Esophagus squamous epithelium (tissue), 5 donors: ENCODE measurements around the gene RBFOX2. TPM values are rescaled to one million over a fixed set of nuclear protein-coding genes. Genes with fewer than 3 reads are reported as not detected.
A peak's percentile ranks its signal among the peaks of the same experiment; 100 is the strongest.

Source experiments
- DNase-seq: peaks from one replicate; lab custom pipeline; 2025; lab: John Stamatoyannopoulos, UW
- H3K27ac ChIP-seq, 4 donors: fragments of 200-600 bp; sonication (generic); one replicate each; pipeline ENCODE4 v1.5.1; 2016 to 2019; ENCODE audit warnings: mild to moderate bottlenecking in 1 of 4
- H3K27me3 ChIP-seq, 4 donors: fragments of 200-600 bp; sonication (generic); 1 replicate in 3 of 4; 2 replicates in 1 of 4; pipeline versions ENCODE4 v1.5.1 to v1.6.0; 2017 to 2021; ENCODE audit warnings: antibody characterized with exemption in 1 of 4
- H3K36me3 ChIP-seq, 3 donors: fragments of 200-600 bp; sonication (generic); one replicate each; pipeline ENCODE4 v1.5.1; 2016 to 2019
- H3K4me1 ChIP-seq, 3 donors: fragments of 200-600 bp; sonication (generic); one replicate each; pipeline ENCODE4 v1.5.1; 2017 to 2019
- H3K4me3 ChIP-seq, 4 donors: fragments of 200-600 bp; sonication (generic); 1 replicate in 3 of 4; 2 replicates in 1 of 4; pipeline ENCODE4 v1.5.1; 2016 to 2019; ENCODE audit warnings: mild to moderate bottlenecking in 2 of 4, moderate library complexity in 1 of 4
- H3K9me3 ChIP-seq, 3 donors: fragments of 200-600 bp; sonication (generic); one replicate each; pipeline ENCODE4 v1.5.1; 2016 to 2019
- CTCF ChIP-seq, 6 experiments: fragments of 450-650 bp in 4 of 6; fragments of 200-600 bp in 2 of 6; sonication (generic) in 2 of 6; IDR thresholded peaks; one replicate each; pipeline ENCODE4 v1.5.1; 2016 to 2019; ENCODE audit warnings: antibody characterized with exemption in 6 of 6, mild to moderate bottlenecking in 4 of 6, moderate library complexity in 4 of 6
- POLR2A ChIP-seq, 4 donors: fragments of 450-650 bp; IDR thresholded peaks; one replicate each; pipeline ENCODE4 v1.6.1; 2017; ENCODE audit warnings: antibody characterized with exemption in 4 of 4, mild to moderate bottlenecking in 4 of 4, moderate library complexity in 3 of 4
- WGBS, 2 donors: methylation state at CpG; one replicate each; pipeline ENCODE4 v1.1.5; 2018; 5-methylcytosine and 5-hydroxymethylcytosine counted together
- intact Hi-C: fragments of 100-400 bp; cut with DNase I; formaldehyde crosslinking; loops from one replicate; pipeline ENCODE4 v1.15.0; 2022
- total RNA-seq, 4 donors: library from RNA; depleted of rRNA; stranded (reverse); fragments of >200 nt; gene quantifications; one replicate each; pipeline ENCODE4 v1.1.0, GENCODE V29; 2016
- donor health status: DM: yes; HTN: yes; CAD: no.

RBFOX2 gene
- total RNA-seq, 4 donors from 2014 or later = 33.3 to 69.6 (median 46.3) TPM

- no peak overlapping the region for H3K4me3 ChIP-seq
- H3K27ac ChIP-seq = peak overlapping the region in 1 of 4 donors; percentile 44
- H3K27me3 ChIP-seq = no peaks in the 10 kb centered on the region
- H3K36me3 ChIP-seq = no peaks in the 10 kb centered on the region
- DNase-seq = no peak
- peaks cover 14 to 81% (median 36%) of the 10 kb centered on the region in 3 donors for H3K4me1 ChIP-seq
- TF ChIP-seq CTCF (IDR thresholded peaks at IDR 0.05) = no peak
- TF ChIP-seq POLR2A (IDR thresholded peaks at IDR 0.05) = no peak
- no peaks in the 10 kb centered on the region for H3K9me3 ChIP-seq
- intact Hi-C loops = no loop called here
Observed at GRCh38 chr22:35899736-35900135, 128.9 kb downstream of the RBFOX2 start.

DNA sequence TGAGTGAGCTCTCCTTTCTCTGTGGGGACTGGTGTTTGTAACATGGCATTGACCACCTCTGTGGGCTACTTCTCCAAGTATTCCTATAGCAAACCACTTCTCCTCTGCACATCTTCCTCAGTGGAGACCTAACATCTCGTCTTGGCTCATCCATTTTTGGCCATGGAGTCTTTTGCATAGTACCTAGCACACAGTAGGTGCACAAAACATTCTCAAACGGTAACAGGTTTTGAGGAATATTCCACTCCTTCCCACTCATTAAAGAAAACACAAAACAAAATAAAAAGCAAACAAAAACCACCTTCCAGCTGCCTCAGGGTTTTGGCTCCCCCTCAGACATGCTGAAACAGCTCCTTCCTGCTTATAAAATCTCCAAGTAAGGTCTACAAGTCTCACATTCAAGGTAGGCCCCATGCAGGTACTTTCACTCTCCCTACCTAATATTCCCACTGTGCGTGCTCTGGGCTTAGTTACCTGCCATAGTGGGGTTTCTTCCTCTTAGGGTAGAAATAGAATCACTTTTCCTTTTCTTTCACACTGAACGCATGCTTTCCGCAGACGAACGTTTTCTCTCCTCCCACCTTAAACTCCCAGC lies 132.4 kb downstream of the RBFOX2 start:
- Histone ChIP-seq H3K4me3 (peak overlapping the region in 3 of 4 donors; percentile 8 to 32 (median 12)), H3K9me3 (no peaks in the 10 kb centered on the region), H3K27me3 (no peaks in the 10 kb centered on the region), H3K27ac (peak overlapping the region; percentile 78 to 90 (median 89)), H3K4me1 (peaks cover 26 to 81% (median 58%) of the 10 kb centered on the region in 3 donors), H3K36me3 (no peaks in the 10 kb centered on the region)
- intact Hi-C loops = no loop called here
- DNase-seq = no peak
- 38 to 39% methylated on average over 7 of the region's 7 CpGs for WGBS, 2 donors
- no peak for TF ChIP-seq CTCF (IDR thresholded peaks at IDR 0.05)
- no peak for TF ChIP-seq POLR2A (IDR thresholded peaks at IDR 0.05)

DNA sequence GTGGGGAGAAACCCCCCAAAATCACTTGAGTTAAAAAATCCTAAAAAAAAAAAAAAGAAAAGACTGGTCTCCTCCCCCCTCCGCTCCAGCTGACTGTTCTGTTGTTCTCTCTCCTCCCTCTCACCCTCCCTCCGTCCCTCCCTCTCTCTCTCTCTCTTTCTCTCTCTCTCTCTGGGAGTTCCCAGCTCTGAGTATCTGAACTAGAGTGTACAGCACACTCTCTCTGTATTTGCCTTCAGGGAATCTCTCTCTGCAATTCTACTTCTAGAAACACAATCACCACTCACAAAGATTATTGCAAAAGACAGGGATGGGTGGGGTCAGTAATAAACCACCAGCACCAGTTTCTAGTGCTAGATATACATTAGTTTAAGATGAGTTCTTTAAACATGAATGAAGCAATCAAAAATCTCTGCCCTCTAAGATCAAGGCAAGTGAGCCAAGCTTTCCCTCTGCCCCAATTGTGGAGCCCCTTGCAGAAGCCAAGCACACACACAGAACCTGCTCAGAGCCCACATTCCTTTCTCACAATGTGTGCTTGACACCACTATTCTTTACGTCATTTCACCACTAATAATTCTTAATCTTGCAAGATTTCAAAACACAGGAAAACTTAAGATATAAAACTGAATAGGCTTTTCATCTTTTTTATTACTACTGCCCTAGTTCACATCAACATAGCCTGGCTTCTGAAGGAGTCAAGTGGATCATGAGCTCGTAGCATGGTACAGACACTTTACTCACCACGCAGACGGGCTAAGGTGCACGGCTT lies 133.5 kb downstream of the RBFOX2 start:
- Histone ChIP-seq H3K4me3 (peak overlapping the region; percentile 12 to 56 (median 42)), H3K36me3 (no peaks in the 10 kb centered on the region), H3K4me1 (peaks cover 26 to 76% (median 48%) of the 10 kb centered on the region in 3 donors), H3K27ac (peak overlapping the region; percentile 78 to 90 (median 89)), H3K27me3 (no peaks in the 10 kb centered on the region), H3K9me3 (no peaks in the 10 kb centered on the region)
- TF ChIP-seq POLR2A (IDR thresholded peaks at IDR 0.05) (no peak), CTCF (IDR thresholded peaks at IDR 0.05) (no peak)
- no peak for DNase-seq
- WGBS, 2 donors = 23 to 41% methylated on average over 7 of the region's 7 CpGs
- intact Hi-C loops = no loop called here

DNA sequence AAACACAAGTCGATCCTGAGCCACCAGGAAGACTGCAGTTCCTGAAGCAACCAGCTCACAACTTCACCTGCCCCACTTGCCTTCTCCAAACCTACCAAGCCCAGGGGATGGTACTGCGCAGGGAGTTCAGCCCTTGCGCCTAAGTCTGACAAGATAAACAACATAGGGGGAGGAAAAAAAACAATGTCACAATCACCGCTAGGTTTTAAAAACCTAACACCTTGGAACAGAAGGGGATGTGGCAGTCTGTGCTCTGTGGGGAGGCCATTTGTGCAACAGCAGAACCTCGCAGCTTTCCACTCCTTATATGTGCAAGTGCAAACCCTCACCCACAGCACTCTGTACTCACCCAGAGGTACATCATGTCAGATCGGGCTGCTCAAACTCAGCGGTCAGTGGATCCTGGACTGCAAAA lies 134.2 kb downstream of the RBFOX2 start:
- DNase-seq = no peak
- TF ChIP-seq CTCF (IDR thresholded peaks at IDR 0.05) (peak in 4 of 6 experiments; percentile 12 to 52 (median 32)), POLR2A (IDR thresholded peaks at IDR 0.05) (no peak)
- intact Hi-C loops = no loop called here
- H3K4me1 ChIP-seq = peaks cover 26 to 70% (median 44%) of the 10 kb centered on the region in 3 donors
- H3K4me3 ChIP-seq = peak overlapping the region; percentile 12 to 56 (median 42)
- peak overlapping the region; percentile 78 to 90 (median 89) for H3K27ac ChIP-seq
- no peaks in the 10 kb centered on the region for H3K9me3 ChIP-seq
- H3K36me3 ChIP-seq = no peaks in the 10 kb centered on the region
- 32 to 61% methylated on average over 7 of the region's 7 CpGs for WGBS, 2 donors
- H3K27me3 ChIP-seq = no peaks in the 10 kb centered on the region

- no peaks in the 10 kb centered on the region for H3K27me3 ChIP-seq
- intact Hi-C loops = no loop called here
- peak overlapping the region; percentile 78 to 90 (median 89) for H3K27ac ChIP-seq
- H3K4me1 ChIP-seq = peaks cover 26 to 68% (median 44%) of the 10 kb centered on the region in 3 donors
- H3K4me3 ChIP-seq = peak overlapping the region in 3 of 4 donors; percentile 41 to 56 (median 42)
- DNase-seq = no peak
- no peaks in the 10 kb centered on the region for H3K9me3 ChIP-seq
- 68 to 76% methylated on average over 4 of the region's 4 CpGs for WGBS, 2 donors
- no peaks in the 10 kb centered on the region for H3K36me3 ChIP-seq
- TF ChIP-seq CTCF (IDR thresholded peaks at IDR 0.05) (no peak), POLR2A (IDR thresholded peaks at IDR 0.05) (no peak)
Observed at GRCh38 chr22:35893698-35894097, 134.9 kb downstream of the RBFOX2 start.
